A549 (cell line): ENCODE results near the gene PCDH1. TPM values are rescaled to one million over a fixed set of nuclear protein-coding genes. Genes with fewer than 3 reads are reported as not detected.
A peak's percentile ranks its signal among the peaks of the same experiment; 100 is the strongest.

Experiments used
- ATAC-seq, 2 experiments: fragments of 200-7000 bp in 1 of 2; fragments of >200 bp in 1 of 2; cut with Nextera tagmentation in 1 of 2; cut with Tn5 transposase in 1 of 2; 3 replicates each; pipeline versions ENCODE4 v1.8.0 to v1.9.1; 2018 to 2020; ENCODE audit warnings: mild to moderate bottlenecking in 1 of 2, moderate library complexity in 1 of 2
- CTCF ChIA-PET: fragments of 300-600 bp; sonication (Branson Sonifier 250); formaldehyde crosslinking; extraction: SDS; loops from one replicate; lab custom pipeline; 2021; ENCODE audit warnings: antibody characterized with exemption, inconsistent platforms; lab: Yijun Ruan, JAX
- POLR2A ChIA-PET: fragments of 350-600 bp; formaldehyde crosslinking; extraction: SDS; loops from one replicate; lab custom pipeline; 2021; ENCODE audit warnings: antibody characterized with exemption, inconsistent platforms; lab: Yijun Ruan, JAX
- DNase-seq, 2 experiments: peaks; one replicate each; pipeline versions ENCODE4 v3.0.0 to v3.0.0-alpha.2; 2011 to 2016; ENCODE audit warnings: low read depth in 1 of 2, low spot score in 1 of 2
- FAIRE-seq: peaks from 2 replicates; lab custom pipeline; 2011; peaks lifted over from hg19 to GRCh38; lab: Jason Lieb, UNC
- H3K27ac ChIP-seq, 2 experiments: fragments of >200 bp; sonication (Bioruptor Twin); formaldehyde crosslinking; 3 replicates each; pipeline ENCODE4 v1.5.1; 2016 to 2017
- H3K4me1 ChIP-seq: fragments of >200 bp; sonication (Bioruptor Twin); formaldehyde crosslinking; 3 replicates; pipeline ENCODE4 v1.6.1; 2016
- H3K4me2 ChIP-seq: fragments of >200 bp; sonication (Bioruptor Twin); formaldehyde crosslinking; 3 replicates; pipeline ENCODE4 v1.6.1; 2016
- H3K4me3 ChIP-seq: fragments of >200 bp; sonication (Bioruptor Twin); formaldehyde crosslinking; 3 replicates; pipeline ENCODE4 v1.5.1; 2016
- H3K9me3 ChIP-seq: fragments of >200 bp; sonication (Bioruptor Twin); formaldehyde crosslinking; 3 replicates; pipeline ENCODE4 v1.6.1; 2016
- CHD2 ChIP-seq: fragments of 150-350 bp; IDR thresholded peaks from 2 replicates; pipeline ENCODE4 v1.6.1; 2014; ENCODE audit warnings: low read length; ENCODE audit not compliant: partially characterized antibody
- CHD4 ChIP-seq: fragments of 200-600 bp; sonication (generic); IDR thresholded peaks from 2 replicates; pipeline ENCODE4 v1.6.1; 2016; ENCODE audit warnings: antibody characterized with exemption, mild to moderate bottlenecking, borderline replicate concordance
- EHMT2 ChIP-seq: fragments of 200-600 bp; sonication (generic); IDR thresholded peaks from 2 replicates; pipeline ENCODE4 v1.6.1; 2016; ENCODE audit warnings: antibody characterized with exemption, low read depth, mild to moderate bottlenecking, moderate library complexity
- ESRRA ChIP-seq: fragments of 150-350 bp; IDR thresholded peaks from 2 replicates; pipeline ENCODE4 v1.6.1; 2014; ENCODE audit warnings: mild to moderate bottlenecking, low read length, borderline replicate concordance
- FOXS1 ChIP-seq: fragments of 250-450 bp; sonication (Bioruptor Pico); IDR thresholded peaks from 2 replicates; pipeline ENCODE4 v1.5.0; 2020; ENCODE audit warnings: mild to moderate bottlenecking, moderate library complexity
- GATA3 ChIP-seq: IDR thresholded peaks from 2 replicates; pipeline ENCODE4 v1.6.1; 2012; ENCODE audit warnings: borderline replicate concordance
- HOXA7 ChIP-seq: fragments of 250-450 bp; sonication (Bioruptor Pico); IDR thresholded peaks from 2 replicates; pipeline ENCODE4 v1.5.0; 2020; ENCODE audit warnings: mild to moderate bottlenecking, moderate library complexity
- HOXB13 ChIP-seq: fragments of 250-450 bp; sonication (Bioruptor Pico); IDR thresholded peaks from 2 replicates; pipeline ENCODE4 v1.5.0; 2020; ENCODE audit warnings: low read depth, mild to moderate bottlenecking, moderate library complexity
- JUN ChIP-seq, 2 experiments: fragments of >200 bp; sonication (Bioruptor Twin); formaldehyde crosslinking; IDR thresholded peaks; 2 replicates in 1 of 2; 3 replicates in 1 of 2; pipeline ENCODE4 v1.6.1; 2016 to 2017
- KDM5A ChIP-seq: fragments of 200-600 bp; sonication (generic); IDR thresholded peaks from 2 replicates; pipeline ENCODE4 v1.6.1; 2016; ENCODE audit warnings: antibody characterized with exemption, mild to moderate bottlenecking
- MYC ChIP-seq: IDR thresholded peaks from 2 replicates; pipeline ENCODE4 v1.6.1; 2012; ENCODE audit warnings: mild to moderate bottlenecking, inconsistent platforms, low read length, improper control_type of control experiment, borderline replicate concordance
- NFE2L2 ChIP-seq: fragments of 150-350 bp; conservative IDR thresholded peaks from 2 replicates; pipeline ENCODE4 v1.6.1; 2014; ENCODE audit warnings: low read length
- PHF8 ChIP-seq: fragments of 200-600 bp; sonication (generic); IDR thresholded peaks from 2 replicates; pipeline ENCODE4 v1.6.1; 2016; ENCODE audit warnings: low read depth, mild to moderate bottlenecking, antibody characterized with exemption, moderate library complexity, borderline replicate concordance
- POLR2A ChIP-seq: IDR thresholded peaks from 2 replicates; pipeline ENCODE4 v1.6.1; 2012; ENCODE audit warnings: mild to moderate bottlenecking, low read length
- RNF2 ChIP-seq: fragments of 200-600 bp; sonication (generic); IDR thresholded peaks from 2 replicates; pipeline ENCODE4 v1.6.1; 2016; ENCODE audit warnings: low read depth, mild to moderate bottlenecking, antibody characterized with exemption, moderate library complexity, borderline replicate concordance
- SMC3 ChIP-seq: fragments of >200 bp; sonication (Bioruptor Twin); formaldehyde crosslinking; IDR thresholded peaks from 3 replicates; pipeline ENCODE4 v1.6.1; 2018; ENCODE audit warnings: inconsistent platforms
- WGBS: methylation state at CpG from one replicate; pipeline ENCODE4 v1.1.6; 2017; ENCODE audit errors: missing lambda C conversion rate; 5-methylcytosine and 5-hydroxymethylcytosine counted together
- polyA plus RNA-seq, 4 experiments: library from polyadenylated mRNA; depleted of rRNA in 3 of 4; stranded (reverse); fragments of >200 nt; fragmentation: RNase III in 1 of 4; extraction: RNeasy Plus Mini Kit Qiagen cat#74134 plus additional on column Dnase treatment in 1 of 4; gene quantifications; 2 replicates in 3 of 4; 3 replicates in 1 of 4; pipeline ENCODE4 v1.2.3, GENCODE V29; 2011 to 2017
- TF ChIP-seq, protein P1 (sequence below): fragments of 150-350 bp; IDR thresholded peaks from 2 replicates; pipeline ENCODE4 v1.6.1; 2014; ENCODE audit warnings: low read depth, mild to moderate bottlenecking, low read length
- TF ChIP-seq, protein P2 (sequence below): fragments of >200 bp; sonication (Bioruptor Twin); formaldehyde crosslinking; IDR thresholded peaks from 3 replicates; pipeline ENCODE4 v1.5.1; 2016
- TF ChIP-seq, protein P3 (sequence below): fragments of 450-650 bp; IDR thresholded peaks from 2 replicates; pipeline ENCODE4 v1.6.1; 2014; ENCODE audit warnings: antibody characterized with exemption
- TF ChIP-seq, protein P4 (sequence below): IDR thresholded peaks from 2 replicates; pipeline ENCODE4 v1.6.1; 2012; ENCODE audit warnings: low read depth, borderline replicate concordance
- TF ChIP-seq, protein P5 (sequence below): fragments of 250-450 bp; sonication (Bioruptor Pico); IDR thresholded peaks from 2 replicates; pipeline ENCODE4 v1.5.0; 2020; ENCODE audit warnings: low read depth, mild to moderate bottlenecking, moderate library complexity
- TF ChIP-seq, protein P6 (sequence below): fragments of >200 bp; sonication (Bioruptor Twin); formaldehyde crosslinking; IDR thresholded peaks from 2 replicates; pipeline ENCODE4 v1.6.1; 2016

The PCDH1 gene
- polyA plus RNA-seq, 2 of the 4 experiments (the other 2 are of a cell fraction), result 0.41 to 2.9 TPM

DNA sequence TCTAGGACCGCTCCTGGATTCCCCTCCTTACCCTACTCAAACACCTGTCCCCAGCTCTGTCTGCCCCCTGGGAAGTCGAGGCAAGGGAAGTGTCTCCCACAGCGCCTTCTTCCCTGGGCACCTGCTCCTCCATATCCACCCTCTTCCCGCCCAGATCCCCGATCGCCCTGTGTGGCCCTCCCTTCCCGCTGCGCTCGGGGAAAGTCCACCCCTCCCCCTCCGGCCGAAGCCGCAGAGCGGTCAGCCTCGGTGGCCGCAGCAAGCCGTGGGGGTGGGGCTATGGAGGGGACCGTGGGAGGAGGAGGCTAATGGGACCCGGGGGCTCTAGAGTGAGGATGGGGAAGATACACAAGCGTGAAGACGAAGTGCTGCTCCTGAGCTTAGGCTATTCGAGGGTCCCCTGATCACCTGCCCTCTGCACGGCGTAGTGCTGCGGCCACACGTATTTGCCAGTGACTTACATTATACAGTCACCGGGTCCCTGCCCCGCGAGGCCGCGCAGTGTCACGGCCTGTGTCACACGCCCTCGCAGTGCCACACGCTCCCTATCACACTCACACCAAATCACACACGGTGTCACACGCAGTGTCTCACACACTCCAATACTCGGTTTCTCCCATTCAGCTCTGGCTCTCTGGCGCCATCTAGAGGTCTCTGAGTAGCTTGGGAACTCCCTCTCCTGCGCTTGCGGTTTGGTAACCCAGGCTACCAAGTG lies 658 bp upstream of the PCDH1 start (continued):
- TF ChIP-seq, protein P1, sequence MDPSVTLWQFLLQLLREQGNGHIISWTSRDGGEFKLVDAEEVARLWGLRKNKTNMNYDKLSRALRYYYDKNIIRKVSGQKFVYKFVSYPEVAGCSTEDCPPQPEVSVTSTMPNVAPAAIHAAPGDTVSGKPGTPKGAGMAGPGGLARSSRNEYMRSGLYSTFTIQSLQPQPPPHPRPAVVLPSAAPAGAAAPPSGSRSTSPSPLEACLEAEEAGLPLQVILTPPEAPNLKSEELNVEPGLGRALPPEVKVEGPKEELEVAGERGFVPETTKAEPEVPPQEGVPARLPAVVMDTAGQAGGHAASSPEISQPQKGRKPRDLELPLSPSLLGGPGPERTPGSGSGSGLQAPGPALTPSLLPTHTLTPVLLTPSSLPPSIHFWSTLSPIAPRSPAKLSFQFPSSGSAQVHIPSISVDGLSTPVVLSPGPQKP, result no peak
- TF ChIP-seq ESRRA, result no peak
- TF ChIP-seq EHMT2, result no peak
- TF ChIP-seq MYC, result no peak
- TF ChIP-seq HOXA7 (CRISPR knock-in tag), result no peak
- TF ChIP-seq, protein P2, sequence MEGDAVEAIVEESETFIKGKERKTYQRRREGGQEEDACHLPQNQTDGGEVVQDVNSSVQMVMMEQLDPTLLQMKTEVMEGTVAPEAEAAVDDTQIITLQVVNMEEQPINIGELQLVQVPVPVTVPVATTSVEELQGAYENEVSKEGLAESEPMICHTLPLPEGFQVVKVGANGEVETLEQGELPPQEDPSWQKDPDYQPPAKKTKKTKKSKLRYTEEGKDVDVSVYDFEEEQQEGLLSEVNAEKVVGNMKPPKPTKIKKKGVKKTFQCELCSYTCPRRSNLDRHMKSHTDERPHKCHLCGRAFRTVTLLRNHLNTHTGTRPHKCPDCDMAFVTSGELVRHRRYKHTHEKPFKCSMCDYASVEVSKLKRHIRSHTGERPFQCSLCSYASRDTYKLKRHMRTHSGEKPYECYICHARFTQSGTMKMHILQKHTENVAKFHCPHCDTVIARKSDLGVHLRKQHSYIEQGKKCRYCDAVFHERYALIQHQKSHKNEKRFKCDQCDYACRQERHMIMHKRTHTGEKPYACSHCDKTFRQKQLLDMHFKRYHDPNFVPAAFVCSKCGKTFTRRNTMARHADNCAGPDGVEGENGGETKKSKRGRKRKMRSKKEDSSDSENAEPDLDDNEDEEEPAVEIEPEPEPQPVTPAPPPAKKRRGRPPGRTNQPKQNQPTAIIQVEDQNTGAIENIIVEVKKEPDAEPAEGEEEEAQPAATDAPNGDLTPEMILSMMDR, result peak; percentile 97
- no peak for TF ChIP-seq GATA3
- TF ChIP-seq CHD4, result no peak
- TF ChIP-seq SMC3, result peak; percentile 90
- no peak for TF ChIP-seq KDM5A
- TF ChIP-seq, protein P3, sequence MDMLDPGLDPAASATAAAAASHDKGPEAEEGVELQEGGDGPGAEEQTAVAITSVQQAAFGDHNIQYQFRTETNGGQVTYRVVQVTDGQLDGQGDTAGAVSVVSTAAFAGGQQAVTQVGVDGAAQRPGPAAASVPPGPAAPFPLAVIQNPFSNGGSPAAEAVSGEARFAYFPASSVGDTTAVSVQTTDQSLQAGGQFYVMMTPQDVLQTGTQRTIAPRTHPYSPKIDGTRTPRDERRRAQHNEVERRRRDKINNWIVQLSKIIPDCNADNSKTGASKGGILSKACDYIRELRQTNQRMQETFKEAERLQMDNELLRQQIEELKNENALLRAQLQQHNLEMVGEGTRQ, result no peak
- TF ChIP-seq HOXB13 (CRISPR knock-in tag), result no peak

DNA sequence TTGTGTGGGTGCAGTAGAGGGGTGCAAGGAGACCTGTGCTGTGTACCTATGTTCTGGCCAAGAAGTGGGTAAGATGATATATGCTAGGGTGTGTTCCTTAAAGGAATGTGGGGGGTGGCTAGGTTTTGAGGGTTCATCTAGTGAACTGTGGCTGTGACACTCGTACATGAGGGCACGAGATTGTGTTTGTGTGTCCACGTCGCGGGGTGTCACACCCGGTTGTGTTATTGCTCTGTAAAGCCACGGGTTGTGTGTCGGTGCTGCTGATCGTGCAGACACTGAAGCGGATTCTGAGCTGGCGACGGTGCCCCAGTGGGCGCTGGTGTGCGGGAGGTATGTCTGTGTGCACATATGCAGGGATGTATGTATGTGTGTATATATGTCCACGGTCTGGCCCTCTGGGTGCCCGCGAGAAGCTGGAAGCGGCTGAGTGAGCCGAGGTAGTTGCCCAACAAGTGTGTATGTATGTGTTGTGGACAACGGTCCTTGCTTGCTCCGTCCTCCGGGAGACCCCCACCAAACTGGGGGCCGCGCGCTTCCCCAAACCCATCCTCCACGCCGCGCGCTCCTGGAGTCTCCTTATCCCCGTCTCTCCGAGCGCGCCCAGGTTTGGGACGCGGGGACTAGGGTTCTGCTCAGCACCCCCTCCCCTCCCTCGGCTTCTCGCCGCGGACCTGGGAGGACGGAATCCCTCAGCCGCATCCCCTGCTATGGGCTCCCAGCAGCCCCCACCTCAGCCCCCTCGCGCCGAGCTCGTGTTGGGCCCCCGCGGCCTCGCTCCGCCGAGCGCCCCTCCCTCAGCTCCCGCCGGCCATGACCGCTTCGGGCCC lies 639 bp downstream of the PCDH1 start:
- CTCF ChIA-PET, result interaction anchor here (0.6 to 12.7 kb wide), 31 partner anchors 9 to 212 kb away, joined by 3 to 424 read pairs (median 15); partner anchors contain the start of genes ARAP3, PCDH12 and RNF14
- POLR2A ChIA-PET, result interaction anchor here (1.1 to 1.4 kb wide), 3 partner anchors 28 to 91 kb away, joined by 4 to 5 read pairs (median 4); partner anchors contain the start of genes DELE1 and RNF14
- peak in 1 of 2 experiments; percentile 36 for DNase-seq

More for the DNA sequence above, 639 bp downstream of the PCDH1 start:
- TF ChIP-seq, protein P4, sequence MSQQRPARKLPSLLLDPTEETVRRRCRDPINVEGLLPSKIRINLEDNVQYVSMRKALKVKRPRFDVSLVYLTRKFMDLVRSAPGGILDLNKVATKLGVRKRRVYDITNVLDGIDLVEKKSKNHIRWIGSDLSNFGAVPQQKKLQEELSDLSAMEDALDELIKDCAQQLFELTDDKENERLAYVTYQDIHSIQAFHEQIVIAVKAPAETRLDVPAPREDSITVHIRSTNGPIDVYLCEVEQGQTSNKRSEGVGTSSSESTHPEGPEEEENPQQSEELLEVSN, result no peak
- TF ChIP-seq POLR2A (no peak), RNF2 (no peak), FOXS1 (CRISPR knock-in tag) (no peak), NFE2L2 (no peak), PHF8 (no peak), JUN (IDR thresholded peaks at IDR 0.05) (no peak), CHD2 (no peak)
- TF ChIP-seq, protein P5, sequence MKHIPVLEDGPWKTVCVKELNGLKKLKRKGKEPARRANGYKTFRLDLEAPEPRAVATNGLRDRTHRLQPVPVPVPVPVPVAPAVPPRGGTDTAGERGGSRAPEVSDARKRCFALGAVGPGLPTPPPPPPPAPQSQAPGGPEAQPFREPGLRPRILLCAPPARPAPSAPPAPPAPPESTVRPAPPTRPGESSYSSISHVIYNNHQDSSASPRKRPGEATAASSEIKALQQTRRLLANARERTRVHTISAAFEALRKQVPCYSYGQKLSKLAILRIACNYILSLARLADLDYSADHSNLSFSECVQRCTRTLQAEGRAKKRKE (CRISPR knock-in tag), result no peak
- TF ChIP-seq, protein P6, sequence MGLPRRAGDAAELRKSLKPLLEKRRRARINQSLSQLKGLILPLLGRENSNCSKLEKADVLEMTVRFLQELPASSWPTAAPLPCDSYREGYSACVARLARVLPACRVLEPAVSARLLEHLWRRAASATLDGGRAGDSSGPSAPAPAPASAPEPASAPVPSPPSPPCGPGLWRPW, result no peak
- Histone ChIP-seq H3K9me3 (no peaks in the 10 kb centered on the region), H3K27ac (peak overlapping the region; percentile 60 to 83; a peak in 5 of 6 replicates), H3K4me3 (peak overlapping the region; percentile 64), H3K4me1 (peaks cover 16% of the 10 kb centered on the region), H3K4me2 (peak overlapping the region; percentile 88)
- FAIRE-seq, result no peak
- ATAC-seq, result peak; percentile 6 to 15; a peak in 5 of 6 replicates
- 3% methylated on average over 34 of the region's 55 CpGs for WGBS
